KMS-11 (cell line): Measurements from ENCODE around the gene TMEM121.
"Not testable (repeated sequence)": the region's sequence is repeated elsewhere in the genome, so short reads cannot be mapped to it uniquely, and the experiment has no call there.

Experiments
- H2AFZ ChIP-seq: fragments of 200-600 bp; sonication (generic); 2 replicates; pipeline ENCODE4 v1.6.1; 2016; ENCODE audit warnings: antibody characterized with exemption, mixed run types, low read depth
- H3K27ac ChIP-seq: fragments of 200-600 bp; sonication (generic); 2 replicates; pipeline ENCODE4 v1.6.1; 2016; ENCODE audit warnings: mild to moderate bottlenecking, mixed run types
- H3K27me3 ChIP-seq: fragments of 200-600 bp; sonication (generic); 2 replicates; pipeline ENCODE4 v1.6.1; 2017; ENCODE audit warnings: mild to moderate bottlenecking, low read depth, mixed run types, moderate library complexity; ENCODE audit not compliant: insufficient read depth
- H3K36me3 ChIP-seq: fragments of 200-600 bp; sonication (generic); 2 replicates; pipeline ENCODE4 v1.6.1; 2017; ENCODE audit warnings: mild to moderate bottlenecking, mixed run types; ENCODE audit not compliant: insufficient read depth
- H3K4me1 ChIP-seq: fragments of 200-600 bp; sonication (generic); 2 replicates; pipeline ENCODE4 v1.6.1; 2016; ENCODE audit warnings: mild to moderate bottlenecking, low read depth, mixed run types; ENCODE audit not compliant: poor library complexity, severe bottlenecking
- H3K4me2 ChIP-seq: fragments of 200-600 bp; sonication (generic); 2 replicates; pipeline ENCODE4 v1.7.0; 2016; ENCODE audit warnings: mild to moderate bottlenecking, mixed run types
- H3K4me3 ChIP-seq: fragments of 200-600 bp; sonication (generic); IDR thresholded peaks from 2 replicates; pipeline ENCODE4 v1.6.1; 2017; ENCODE audit warnings: low read depth, low read length, mixed read lengths; ENCODE audit not compliant: insufficient read depth
- H3K79me2 ChIP-seq: fragments of 200-600 bp; sonication (generic); 2 replicates; pipeline ENCODE4 v1.6.1; 2016; ENCODE audit warnings: low read depth, mixed run types; ENCODE audit not compliant: insufficient read depth
- H3K9ac ChIP-seq: fragments of 200-600 bp; sonication (generic); 2 replicates; pipeline ENCODE4 v1.6.1; 2016; ENCODE audit warnings: mild to moderate bottlenecking, mixed run types
- H4K20me1 ChIP-seq: fragments of 200-600 bp; sonication (generic); 2 replicates; pipeline ENCODE4 v1.6.1; 2016; ENCODE audit warnings: mild to moderate bottlenecking, mixed run types; ENCODE audit not compliant: insufficient read depth
- TF ChIP-seq, protein P1 (sequence below): fragments of 200-600 bp; sonication (generic); conservative IDR thresholded peaks from 2 replicates; pipeline ENCODE4 v1.6.1; 2017; ENCODE audit warnings: low read depth, mild to moderate bottlenecking, antibody characterized with exemption, low read length, moderate library complexity, mixed read lengths

TMEM121 gene

DNA sequence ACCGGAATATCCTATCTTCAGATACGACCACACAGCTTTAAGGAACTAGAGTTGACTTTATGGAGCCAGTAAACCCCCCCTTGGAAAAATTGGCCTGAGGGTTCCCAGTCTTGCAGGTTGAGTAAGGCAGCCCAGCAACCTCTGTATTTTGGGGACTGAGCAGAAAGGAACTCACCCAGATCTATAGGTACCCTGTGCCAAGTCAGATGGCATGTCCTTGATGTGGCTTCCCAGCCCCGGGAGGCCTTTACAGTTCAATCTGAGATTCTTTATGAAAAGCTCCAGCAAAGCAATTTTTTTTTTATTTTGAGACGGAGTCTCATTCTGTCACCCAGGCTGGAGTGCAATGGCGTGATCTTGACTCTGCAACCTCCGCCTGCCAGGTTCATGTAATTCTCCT is 27.6 kb downstream of the TMEM121 start:
- Histone ChIP-seq H3K79me2 (no peaks in the 10 kb centered on the region), H3K4me1 (peaks cover 10% of the 10 kb centered on the region), H3K27me3 (no peaks in the 10 kb centered on the region), H3K4me2 (no peak overlapping the region), H3K27ac (no peak overlapping the region), H3K9ac (no peak overlapping the region), H3K4me3 (no peak overlapping the region), H2AFZ (no peak overlapping the region), H3K36me3 (no peaks in the 10 kb centered on the region), H4K20me1 (no peaks in the 10 kb centered on the region)
- TF ChIP-seq, protein P1, sequence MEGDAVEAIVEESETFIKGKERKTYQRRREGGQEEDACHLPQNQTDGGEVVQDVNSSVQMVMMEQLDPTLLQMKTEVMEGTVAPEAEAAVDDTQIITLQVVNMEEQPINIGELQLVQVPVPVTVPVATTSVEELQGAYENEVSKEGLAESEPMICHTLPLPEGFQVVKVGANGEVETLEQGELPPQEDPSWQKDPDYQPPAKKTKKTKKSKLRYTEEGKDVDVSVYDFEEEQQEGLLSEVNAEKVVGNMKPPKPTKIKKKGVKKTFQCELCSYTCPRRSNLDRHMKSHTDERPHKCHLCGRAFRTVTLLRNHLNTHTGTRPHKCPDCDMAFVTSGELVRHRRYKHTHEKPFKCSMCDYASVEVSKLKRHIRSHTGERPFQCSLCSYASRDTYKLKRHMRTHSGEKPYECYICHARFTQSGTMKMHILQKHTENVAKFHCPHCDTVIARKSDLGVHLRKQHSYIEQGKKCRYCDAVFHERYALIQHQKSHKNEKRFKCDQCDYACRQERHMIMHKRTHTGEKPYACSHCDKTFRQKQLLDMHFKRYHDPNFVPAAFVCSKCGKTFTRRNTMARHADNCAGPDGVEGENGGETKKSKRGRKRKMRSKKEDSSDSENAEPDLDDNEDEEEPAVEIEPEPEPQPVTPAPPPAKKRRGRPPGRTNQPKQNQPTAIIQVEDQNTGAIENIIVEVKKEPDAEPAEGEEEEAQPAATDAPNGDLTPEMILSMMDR = no peak

DNA sequence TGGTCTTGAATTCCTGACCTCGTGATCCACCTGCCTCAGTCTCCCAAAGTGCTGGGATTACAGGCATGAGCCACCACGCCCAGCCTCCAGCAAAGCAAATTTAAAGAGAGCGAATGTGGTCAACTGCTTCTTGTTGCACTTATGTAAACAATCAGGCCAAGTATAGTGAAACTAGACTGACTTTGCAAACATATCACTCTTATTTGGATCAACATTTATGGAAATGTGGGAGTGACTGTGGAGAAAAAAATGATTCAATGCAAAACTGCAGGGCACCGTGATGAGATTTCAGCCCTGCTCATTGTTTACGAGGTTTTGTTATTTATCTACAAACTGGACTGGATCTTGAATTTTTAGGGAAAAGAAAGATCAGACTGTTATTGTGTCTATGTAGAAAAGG is 28.1 kb downstream of the TMEM121 start:
- Histone ChIP-seq H3K36me3 (no peaks in the 10 kb centered on the region), H3K27ac (no peak overlapping the region)

DNA sequence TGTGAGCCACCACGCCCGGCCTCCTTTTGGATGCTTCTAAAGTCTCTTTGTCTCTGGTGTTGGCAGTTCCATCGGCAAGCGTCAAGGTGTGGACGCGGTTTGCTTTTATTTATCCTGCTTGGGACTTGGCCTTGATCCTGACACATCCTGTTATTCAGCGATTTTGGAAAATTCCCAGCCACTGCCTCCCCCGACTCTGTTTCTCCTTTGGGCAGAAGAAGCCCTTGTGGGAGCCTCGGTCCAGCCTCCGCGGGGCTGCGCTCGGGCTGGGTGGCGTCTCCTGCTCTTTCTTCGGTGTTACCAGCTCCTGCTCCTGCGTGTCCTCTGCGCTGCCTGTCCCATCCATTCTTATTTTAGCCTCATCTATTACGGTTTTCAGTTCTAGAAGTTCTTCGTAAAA is 31.3 kb downstream of the TMEM121 start:
- not testable (repeated sequence) for H2AFZ ChIP-seq, H3K4me3 ChIP-seq, H4K20me1 ChIP-seq, H3K79me2 ChIP-seq, H3K27ac ChIP-seq, H3K9ac ChIP-seq, H3K27me3 ChIP-seq, H3K36me3 ChIP-seq
- H3K4me2 ChIP-seq = peak overlapping the region; percentile 46
- peaks cover 17% of the 10 kb centered on the region for H3K4me1 ChIP-seq

More for the DNA sequence above, 28.1 kb downstream of the TMEM121 start:
- Histone ChIP-seq H3K4me1 (peaks cover 10% of the 10 kb centered on the region), H2AFZ (no peak overlapping the region), H4K20me1 (no peaks in the 10 kb centered on the region), H3K4me2 (no peak overlapping the region), H3K27me3 (no peaks in the 10 kb centered on the region), H3K4me3 (no peak overlapping the region), H3K9ac (no peak overlapping the region), H3K79me2 (no peaks in the 10 kb centered on the region)
- TF ChIP-seq, protein P1 = no peak

DNA sequence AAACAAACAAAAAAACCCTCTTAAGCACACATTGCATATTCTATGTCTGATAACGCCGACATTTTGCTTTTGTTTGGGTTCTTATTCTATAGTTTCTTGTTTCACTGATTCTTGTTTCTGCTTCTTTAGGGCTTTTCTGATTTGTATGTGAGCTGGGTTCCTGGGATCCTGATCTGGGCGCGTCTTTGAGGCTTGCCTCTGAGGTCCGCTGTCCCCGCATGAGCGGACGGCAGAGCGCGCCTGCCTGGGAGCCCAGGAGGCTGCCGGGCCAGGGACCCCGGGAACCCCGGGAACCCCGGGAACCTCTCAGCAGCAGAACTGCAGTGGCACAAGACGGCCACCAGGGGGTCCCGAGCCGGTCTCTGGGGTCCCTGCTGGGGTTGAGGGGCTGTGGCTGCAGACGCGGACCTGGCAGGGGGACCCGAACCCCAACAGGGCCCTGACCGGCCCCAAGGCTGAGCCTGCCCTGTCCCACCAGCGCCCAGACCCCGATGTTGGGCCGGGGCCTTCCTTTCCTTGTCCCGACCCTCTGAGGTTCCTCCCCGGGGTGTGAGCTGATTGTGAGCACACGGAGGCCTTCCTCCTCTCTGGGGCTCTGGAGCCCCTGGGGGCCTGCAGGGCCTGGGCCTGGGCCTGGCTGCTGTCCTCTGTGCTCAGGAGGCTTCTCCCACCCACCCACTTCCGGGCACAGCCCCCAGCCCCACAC is 32.2 kb downstream of the TMEM121 start:
- peaks cover 24% of the 10 kb centered on the region for H3K4me1 ChIP-seq
- H3K4me3 ChIP-seq, H3K27ac ChIP-seq, H3K36me3 ChIP-seq, H2AFZ ChIP-seq, H3K79me2 ChIP-seq, H3K4me2 ChIP-seq, H3K27me3 ChIP-seq, H4K20me1 ChIP-seq, H3K9ac ChIP-seq: not testable (repeated sequence)

DNA sequence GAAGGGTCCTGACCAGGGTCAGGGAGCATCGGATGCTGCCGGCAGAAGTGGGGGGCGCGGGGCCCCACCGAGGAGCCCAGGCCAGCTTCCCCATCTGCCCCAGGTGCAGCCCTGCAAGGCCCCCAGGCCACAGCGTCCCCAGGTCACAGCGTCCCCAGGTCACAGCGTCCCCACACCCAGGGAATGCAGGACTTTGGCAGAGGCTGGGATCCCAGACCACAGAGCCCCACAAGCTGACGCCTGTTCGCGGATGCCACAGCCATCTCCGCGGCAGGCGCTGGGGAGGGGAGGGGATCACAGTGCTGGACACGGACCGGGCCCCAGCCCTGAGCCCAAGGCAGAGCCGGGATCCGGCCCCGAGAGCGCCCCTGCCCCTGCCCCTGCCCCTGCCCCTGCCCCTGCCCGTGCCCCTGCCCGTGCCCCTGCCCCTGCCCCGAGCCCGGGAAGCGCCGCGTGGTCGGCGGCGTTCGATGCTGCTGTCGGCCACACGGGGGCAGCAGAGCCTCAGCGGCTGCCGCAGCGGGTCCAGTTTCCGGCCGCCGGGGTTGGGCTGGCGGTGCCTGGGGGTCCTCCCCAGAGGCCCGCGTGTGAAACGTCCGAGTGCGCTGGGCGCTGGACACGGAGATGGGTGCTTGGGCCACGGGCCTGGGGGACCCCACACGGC is 33.1 kb downstream of the TMEM121 start:
- H3K4me2 ChIP-seq, H3K4me3 ChIP-seq, H3K36me3 ChIP-seq, H3K79me2 ChIP-seq, H3K27me3 ChIP-seq, H4K20me1 ChIP-seq, H3K9ac ChIP-seq, H2AFZ ChIP-seq, H3K27ac ChIP-seq: not testable (repeated sequence)
- H3K4me1 ChIP-seq = peaks cover 24% of the 10 kb centered on the region

DNA sequence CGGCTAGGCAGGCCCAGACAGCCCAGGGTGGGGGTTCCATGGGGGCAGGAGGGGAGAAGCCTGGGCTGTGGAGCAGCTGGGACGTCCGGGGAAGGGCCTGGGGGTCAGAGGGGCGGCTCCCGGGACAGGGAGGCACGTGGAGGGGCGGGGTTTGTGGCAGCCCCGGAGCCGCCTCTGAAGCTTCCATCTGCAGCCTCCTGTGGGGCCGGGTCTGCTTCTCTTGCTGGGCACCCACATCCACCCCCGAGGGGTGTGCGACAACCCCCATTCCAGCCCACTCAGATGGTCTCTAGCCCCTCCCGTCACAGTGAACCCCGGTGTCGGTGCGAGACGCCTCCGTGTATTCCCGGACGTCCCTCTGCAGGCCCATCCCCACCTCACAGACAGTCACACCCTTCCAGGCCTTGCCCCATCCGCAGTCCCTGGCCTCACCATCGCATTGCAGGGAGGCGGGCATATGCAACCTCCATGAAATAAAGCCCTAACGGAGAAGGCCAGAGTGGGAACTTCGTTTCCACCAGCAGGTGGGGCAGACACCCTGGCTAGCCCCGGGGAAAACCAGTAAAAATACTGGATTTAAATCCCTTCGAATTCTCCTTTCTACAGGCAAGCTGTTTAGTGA is 33.8 kb downstream of the TMEM121 start:
- H3K4me1 ChIP-seq = peaks cover 26% of the 10 kb centered on the region
- not testable (repeated sequence) for H2AFZ ChIP-seq, H3K27me3 ChIP-seq, H4K20me1 ChIP-seq, H3K79me2 ChIP-seq, H3K4me3 ChIP-seq, H3K4me2 ChIP-seq, H3K36me3 ChIP-seq
- H3K27ac ChIP-seq = peak overlapping the region; percentile 79
- peak overlapping the region; percentile 55; the same call in 1 of the 2 replicates for H3K9ac ChIP-seq

DNA sequence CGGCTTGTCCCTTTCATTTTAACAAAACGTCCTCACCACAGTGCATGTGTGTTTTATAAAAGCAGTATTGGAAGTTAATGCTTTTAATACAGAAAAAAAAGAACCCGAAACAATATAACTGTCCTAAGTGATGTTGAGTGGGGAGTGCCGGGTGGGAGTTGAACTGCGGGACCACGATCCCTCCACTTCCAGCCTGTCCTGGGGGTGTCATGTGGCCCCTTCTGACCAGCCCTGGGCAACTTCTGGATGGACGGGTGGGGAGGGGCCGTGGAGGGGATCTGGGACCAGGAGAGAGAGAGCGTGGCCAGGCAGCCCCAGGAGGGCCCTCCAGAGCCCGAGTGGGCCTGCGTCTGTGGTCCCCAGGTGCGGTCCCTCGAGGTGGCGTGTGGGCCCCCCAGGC is 35.0 kb downstream of the TMEM121 start:
- Histone ChIP-seq H3K27ac (peak overlapping the region; percentile 88), H3K4me2 (peak overlapping the region; percentile 45; the same call in 1 of the 2 replicates), H3K9ac (peak overlapping the region; percentile 52; the same call in 1 of the 2 replicates), H3K4me1 (peaks cover 32% of the 10 kb centered on the region)
- not testable (repeated sequence) for H3K36me3 ChIP-seq, H4K20me1 ChIP-seq, H3K27me3 ChIP-seq, H2AFZ ChIP-seq, H3K4me3 ChIP-seq, H3K79me2 ChIP-seq
